HCT116 (cell line): ENCODE data around the gene AP5Z1.

Experiments
- ATF3 ChIP-seq: IDR thresholded peaks from 2 replicates; pipeline ENCODE4 v1.6.1; 2012
- CEBPB ChIP-seq: IDR thresholded peaks from 2 replicates; pipeline ENCODE4 v1.6.1; 2012; ENCODE audit warnings: low read depth
- CTCF ChIP-seq, 3 experiments: fragments of 200-600 bp in 1 of 3; sonication (generic) in 1 of 3; IDR thresholded peaks in 2 of 3; conservative IDR thresholded peaks in 1 of 3; 2 replicates each; pipeline ENCODE4 v1.5.1; 2012 to 2017; ENCODE audit warnings: low read depth in 2 of 3, low read length in 2 of 3, antibody characterized with exemption in 1 of 3, borderline replicate concordance in 1 of 3, control low read depth in 1 of 3, mild to moderate bottlenecking in 1 of 3, mixed read lengths in 1 of 3, mixed run types in 1 of 3, moderate library complexity in 1 of 3; ENCODE audit not compliant: insufficient read depth in 1 of 3
- EZH2 ChIP-seq: fragments of 200-600 bp; sonication (generic); IDR thresholded peaks from 2 replicates; pipeline ENCODE4 v1.6.1; 2017; ENCODE audit warnings: antibody characterized with exemption, mixed run types
- EZH2phosphoT487 ChIP-seq: fragments of 200-600 bp; IDR thresholded peaks from 2 replicates; pipeline ENCODE4 v1.6.1; 2018; ENCODE audit warnings: antibody characterized with exemption, borderline replicate concordance
- JUND ChIP-seq: IDR thresholded peaks from 2 replicates; pipeline ENCODE4 v1.6.1; 2012
- POLR2A ChIP-seq: IDR thresholded peaks from 2 replicates; pipeline ENCODE4 v1.7.0; 2011; ENCODE audit warnings: borderline replicate concordance; ENCODE audit not compliant: insufficient read depth, insufficient read length; ENCODE audit errors: extremely low read depth
- REST ChIP-seq: IDR thresholded peaks from 2 replicates; pipeline ENCODE4 v1.6.1; 2012; ENCODE audit warnings: low read depth
- SIN3A ChIP-seq: IDR thresholded peaks from 2 replicates; pipeline ENCODE4 v1.6.1; 2012; ENCODE audit warnings: low read depth
- SRF ChIP-seq: IDR thresholded peaks from 2 replicates; pipeline ENCODE4 v1.6.1; 2012; ENCODE audit warnings: low read depth
- TCF7L2 ChIP-seq: IDR thresholded peaks from 2 replicates; pipeline ENCODE4 v1.7.0; 2011; ENCODE audit warnings: borderline replicate concordance, inconsistent platforms; ENCODE audit not compliant: insufficient read depth, insufficient read length; ENCODE audit errors: extremely low read depth
- YY1 ChIP-seq: IDR thresholded peaks from 2 replicates; pipeline ENCODE4 v1.6.1; 2011; ENCODE audit warnings: low read length, low read depth, moderate library complexity, mild to moderate bottlenecking; ENCODE audit not compliant: insufficient replicate concordance; ENCODE audit errors: extremely low read depth
- ZBTB33 ChIP-seq: IDR thresholded peaks from 2 replicates; pipeline ENCODE4 v1.6.1; 2011; ENCODE audit warnings: mild to moderate bottlenecking, low read length, moderate library complexity; ENCODE audit not compliant: insufficient replicate concordance; ENCODE audit errors: extremely low read depth
- ZNF274 ChIP-seq: fragments of 200-500 bp; sonication (Bioruptor generic); IDR thresholded peaks from 2 replicates; pipeline ENCODE4 v1.6.1; 2014; ENCODE audit warnings: mild to moderate bottlenecking, low read depth, low read length, inconsistent platforms

GRCh38 chr7:4744391-4745264 lies 30.8 kb upstream of the AP5Z1 start:
- TF ChIP-seq TCF7L2 (no peak), SIN3A (no peak), EZH2 (no peak), CTCF (IDR thresholded peaks at IDR 0.05 in 2 of 3, conservative IDR thresholded peaks at IDR 0.05 in 1 of 3; ENCODE audit: borderline replicate concordance in 1 of 3, insufficient read depth in 1 of 3, low read depth in 2 of 3, low read length in 2 of 3) (no peak), EZH2phosphoT487 (no peak), JUND (no peak), YY1 (peak; percentile 16), SRF (peak; percentile 98), CEBPB (no peak), POLR2A (no peak), ZNF274 (no peak), REST (no peak), ATF3 (no peak), ZBTB33 (no peak)
